GM12878 (cell line): Measurements from ENCODE around the gene ABHD8. TPM values are rescaled to one million over a fixed set of nuclear protein-coding genes. Genes with fewer than 3 reads are reported as not detected.

Experiments
- ATAC-seq: fragments of 200-7000 bp; cut with Tn5 transposase; 3 replicates; pipeline ENCODE4 v1.9.1; 2020; ENCODE audit warnings: mild to moderate bottlenecking, moderate library complexity
- BruUV-seq: library from RNA; stranded (reverse); fragments of 400-500 nt; replicated peaks from 2 replicates; lab custom pipeline; 2021; lab: Mats Ljungman, UMichigan
- CTCF ChIA-PET: fragments of 300-600 bp; sonication (Branson Sonifier 250); formaldehyde crosslinking; extraction: SDS; loops from one replicate; lab custom pipeline; 2021; ENCODE audit warnings: inconsistent platforms; lab: Yijun Ruan, JAX
- POLR2A ChIA-PET: fragments of 350-600 bp; formaldehyde crosslinking; extraction: SDS; loops from one replicate; lab custom pipeline; 2021; ENCODE audit warnings: inconsistent platforms; lab: Charles Lee
- RAD21 ChIA-PET: fragments of 300-600 bp; sonication (Branson Sonifier 250); formaldehyde crosslinking; loops from one replicate; lab custom pipeline; 2023; ENCODE audit warnings: antibody characterized with exemption; ENCODE audit not compliant: unreplicated experiment; lab: Charles Lee
- SMC1A ChIA-PET: fragments of 300-600 bp; sonication (Branson Sonifier 250); formaldehyde crosslinking; loops from one replicate; lab custom pipeline; 2023; ENCODE audit not compliant: unreplicated experiment, uncharacterized antibody; lab: Charles Lee
- DNase-seq: peaks from one replicate; pipeline ENCODE4 v3.0.0-alpha.2; 2011; ENCODE audit warnings: low read depth, low spot score
- FAIRE-seq: peaks from 3 replicates; lab custom pipeline; 2011; peaks lifted over from hg19 to GRCh38; lab: Jason Lieb, UNC
- H2AFZ ChIP-seq: 2 replicates; pipeline ENCODE4 v1.6.0; 2011; ENCODE audit warnings: low read depth, low read length, control low read depth; ENCODE audit not compliant: control insufficient read depth
- H3K27ac ChIP-seq: 2 replicates; pipeline ENCODE4 v1.5.1; 2011; ENCODE audit warnings: control low read depth; ENCODE audit not compliant: control insufficient read depth, insufficient read depth
- H3K27me3 ChIP-seq, 2 experiments: replicated peaks in 1 of 2; 2 replicates each; pipeline versions ENCODE4 v1.6.0 to v1.6.1; 2011; ENCODE audit warnings: low read length in 1 of 2; ENCODE audit not compliant: control insufficient read depth in 2 of 2, insufficient read depth in 2 of 2
- H3K36me3 ChIP-seq, 2 experiments: 2 replicates each; pipeline ENCODE4 v1.5.1; 2011; ENCODE audit warnings: low read length in 1 of 2; ENCODE audit not compliant: control insufficient read depth in 2 of 2, insufficient read depth in 2 of 2
- H3K4me1 ChIP-seq: 2 replicates; pipeline ENCODE4 v1.6.1; 2011; ENCODE audit warnings: mild to moderate bottlenecking, low read length, moderate library complexity, mixed read lengths; ENCODE audit not compliant: control insufficient read depth, insufficient read depth
- H3K4me2 ChIP-seq: 2 replicates; pipeline ENCODE4 v1.6.0; 2011; ENCODE audit warnings: control low read depth; ENCODE audit not compliant: control insufficient read depth, insufficient read depth
- H3K4me3 ChIP-seq: fragments of 200-600 bp; sonication (generic); 2 replicates; pipeline ENCODE4 v1.5.1; 2016
- H3K79me2 ChIP-seq: 2 replicates; pipeline ENCODE4 v1.6.0; 2011; ENCODE audit warnings: low read length; ENCODE audit not compliant: control insufficient read depth, insufficient read depth
- H3K9ac ChIP-seq: 2 replicates; pipeline ENCODE4 v1.8.0; 2011; ENCODE audit warnings: low read length, control low read depth, mixed read lengths; ENCODE audit not compliant: control insufficient read depth, insufficient read depth
- H3K9me3 ChIP-seq: replicated peaks from 3 replicates; pipeline ENCODE4 v1.5.1; 2011; ENCODE audit warnings: mild to moderate bottlenecking, low read length; ENCODE audit not compliant: control insufficient read depth, insufficient read depth
- H4K20me1 ChIP-seq: 2 replicates; pipeline ENCODE4 v1.6.0; 2011; ENCODE audit not compliant: control insufficient read depth, insufficient read depth
- CBFB ChIP-seq: IDR thresholded peaks from 2 replicates; pipeline ENCODE4 v1.6.1; 2016; ENCODE audit warnings: antibody characterized with exemption, low read depth
- EZH2 ChIP-seq: IDR thresholded peaks from 2 replicates; pipeline ENCODE4 v1.6.1; 2012; ENCODE audit warnings: low read depth, mild to moderate bottlenecking, control low read depth, inconsistent platforms, low read length, borderline replicate concordance; ENCODE audit not compliant: control insufficient read depth
- PAX5 ChIP-seq: IDR thresholded peaks from 2 replicates; pipeline ENCODE4 v1.6.1; 2011; ENCODE audit warnings: low read depth, low read length, borderline replicate concordance
- PBX3 ChIP-seq: IDR thresholded peaks from 2 replicates; pipeline ENCODE4 v1.6.1; 2011; ENCODE audit warnings: mild to moderate bottlenecking, low read depth, low read length, moderate library complexity; ENCODE audit not compliant: insufficient replicate concordance
- TBL1XR1 ChIP-seq: IDR thresholded peaks from 2 replicates; pipeline ENCODE4 v1.6.1; 2012; ENCODE audit warnings: low read depth, low read length, improper control_type of control experiment
- ZNF687 ChIP-seq: fragments of 450-650 bp; IDR thresholded peaks from 2 replicates; pipeline ENCODE4 v1.6.1; 2017; ENCODE audit warnings: mild to moderate bottlenecking, moderate library complexity
- WGBS: methylation state at CpG from one replicate; pipeline ENCODE4 v1.1.6; 2016; ENCODE audit warnings: low lambda C conversion rate; ENCODE audit not compliant: insufficient replicate concordance, insufficient coverage; ENCODE audit errors: missing lambda C conversion rate; 5-methylcytosine and 5-hydroxymethylcytosine counted together
- in situ Hi-C: fragments of 300-500 bp; cut with MboI; formaldehyde crosslinking; loops from 9 replicates; pipeline ENCODE4 v1.14.3; 2018; ENCODE audit warnings: mixed read lengths
- intact Hi-C: fragments of 100-400 bp; cut with micrococcal nuclease; formaldehyde crosslinking; loops from one replicate; pipeline ENCODE4 v1.14.2; 2022; ENCODE audit not compliant: unreplicated experiment
- polyA plus RNA-seq, 11 experiments: library from polyadenylated mRNA; depleted of rRNA in 4 of 11; unstranded in 6 of 11; stranded (reverse) in 5 of 11; fragments of >200 nt; fragmentation: Nextera tagmentation in 4 of 11; fragmentation: Illumina TruSeq in 1 of 11; extraction: Ambion mirVana in 4 of 11; extraction: Trizol in 1 of 11; gene quantifications; 1 replicate in 1 of 11; 2 replicates in 10 of 11; pipeline versions ENCODE4 v1.2.1 to v1.2.3, GENCODE V29; 2011 to 2016; ENCODE audit warnings: inconsistent platforms in 2 of 11, missing spikeins in 2 of 11, low read depth in 1 of 11
- total RNA-seq, 4 experiments: library from RNA; depleted of rRNA in 3 of 4; stranded (reverse); fragments of >200 nt in 3 of 4; fragmentation: Illumina TruSeq in 1 of 4; extraction: Trizol in 1 of 4; gene quantifications; 2 replicates each; pipeline versions ENCODE4 v1.2.1 to v1.2.3, GENCODE V29; 2013 to 2021

The ABHD8 gene
- total and polyA plus RNA-seq, 10 of the 15 experiments (the other 5 are each of a cell fraction or from before 2014, with no cell fraction given): 0.03 to 12.5 (median 6.0) TPM

DNA sequence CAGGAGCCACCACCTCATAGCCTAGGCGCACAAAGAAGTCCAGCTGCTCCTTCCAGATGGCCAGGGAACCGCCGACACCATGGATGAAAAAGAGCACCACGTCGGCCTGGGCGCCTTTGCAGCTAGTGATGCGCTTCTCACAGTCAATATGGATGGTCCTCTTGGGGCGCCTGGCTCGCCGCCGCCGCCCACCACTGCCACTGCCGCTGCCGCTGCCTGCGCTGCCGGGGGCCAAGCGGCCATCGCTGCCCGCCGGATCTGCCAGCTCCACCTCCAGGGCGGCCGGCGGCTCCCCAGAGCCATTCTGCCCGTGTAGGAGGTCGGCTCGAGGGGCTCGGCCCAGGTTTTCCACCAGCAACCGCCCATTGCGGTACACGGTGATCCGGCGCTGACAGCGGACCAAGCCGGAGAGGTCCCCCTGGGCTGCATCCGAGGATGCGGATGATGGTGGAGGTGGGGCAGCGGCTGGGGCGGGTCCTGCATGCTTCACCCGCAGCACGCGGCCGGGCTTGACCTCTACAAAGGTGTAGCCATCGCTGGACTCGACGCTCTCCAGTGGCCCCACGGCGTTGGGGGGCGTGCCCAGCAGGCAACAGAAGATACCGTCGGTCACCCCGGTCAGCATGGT is 2.1 kb downstream of the ABHD8 start:
- intact Hi-C loops: loop anchor here (10.0 kb wide), 1 partner anchor 406 kb away; no protein-coding TSS in a partner anchor
- WGBS: 98% methylated on average over 37 of the region's 51 CpGs

More for the DNA sequence above, 2.1 kb downstream of the ABHD8 start:
- in situ Hi-C loops: no loop called here
- BruUV-seq: TSS peak; percentile 64
- Histone ChIP-seq H3K27me3 (no peaks in the 10 kb centered on the region), H3K36me3 (no peaks in the 10 kb centered on the region), H3K9ac (no peak overlapping the region), H3K4me1 (peaks cover 16% of the 10 kb centered on the region), H3K27ac (no peak overlapping the region), H3K79me2 (peaks cover 5% of the 10 kb centered on the region), H3K4me2 (no peak overlapping the region), H3K4me3 (no peak overlapping the region), H2AFZ (no peak overlapping the region), H3K9me3 (no peaks in the 10 kb centered on the region; the same call in 2 of the 3 replicates), H4K20me1 (no peaks in the 10 kb centered on the region)
- no peak for ATAC-seq
- ChIA-PET SMC1A (no interaction called here), POLR2A (interaction anchor here (0.6 kb wide), 1 partner anchor 103 kb away, joined by 3 read pairs; no protein-coding TSS in a partner anchor), CTCF (no interaction called here), RAD21 (no interaction called here)
- no peak for DNase-seq
- FAIRE-seq: no peak
- TF ChIP-seq CBFB (no peak), ZNF687 (no peak), TBL1XR1 (no peak), PBX3 (no peak), PAX5 (no peak), EZH2 (no peak)
